MM.1S (cell line): Measurements from ENCODE around the gene FAM3D.

Experiments
- DNase-seq: peaks from one replicate; pipeline ENCODE4 v3.0.0-alpha.2; 2015
- H2AFZ ChIP-seq: fragments of 300-600 bp; sonication (generic); 2 replicates; pipeline ENCODE4 v1.6.0; 2016; ENCODE audit warnings: antibody characterized with exemption, low read length
- H3F3A ChIP-seq: fragments of 300-600 bp; sonication (generic); 2 replicates; pipeline ENCODE4 v1.6.1; 2016; ENCODE audit warnings: mild to moderate bottlenecking, antibody characterized with exemption, low read length, moderate library complexity, mixed read lengths; ENCODE audit not compliant: insufficient read depth
- H3K27ac ChIP-seq: fragments of 300-600 bp; sonication (generic); 2 replicates; pipeline ENCODE4 v1.5.1; 2016; ENCODE audit warnings: mild to moderate bottlenecking, low read length
- H3K27me3 ChIP-seq: fragments of 300-600 bp; sonication (generic); replicated peaks from 2 replicates; pipeline ENCODE4 v1.6.0; 2016; ENCODE audit warnings: low read length; ENCODE audit not compliant: insufficient read depth
- H3K36me3 ChIP-seq: fragments of 300-600 bp; sonication (generic); replicated peaks from 2 replicates; pipeline ENCODE4 v1.6.1; 2016; ENCODE audit warnings: mild to moderate bottlenecking, low read length, mixed read lengths; ENCODE audit not compliant: insufficient read depth
- H3K4me1 ChIP-seq: fragments of 300-600 bp; sonication (generic); 2 replicates; pipeline ENCODE4 v1.6.1; 2016; ENCODE audit warnings: low read length, mixed read lengths
- H3K4me2 ChIP-seq: fragments of 300-600 bp; sonication (generic); 2 replicates; pipeline ENCODE4 v1.6.0; 2016; ENCODE audit warnings: low read depth, low read length
- H3K4me3 ChIP-seq: fragments of 300-600 bp; sonication (generic); 2 replicates; pipeline ENCODE4 v1.5.1; 2016; ENCODE audit warnings: low read length, mixed read lengths
- H3K79me2 ChIP-seq: fragments of 300-600 bp; sonication (generic); 2 replicates; pipeline ENCODE4 v1.6.1; 2016; ENCODE audit warnings: mixed run types, low read length, mixed read lengths
- H3K9ac ChIP-seq: fragments of 300-600 bp; sonication (generic); 2 replicates; pipeline ENCODE4 v1.6.1; 2016; ENCODE audit warnings: low read length, mixed read lengths
- H3K9me2 ChIP-seq: fragments of 300-600 bp; sonication (generic); replicated peaks from 2 replicates; pipeline ENCODE4 v1.6.1; 2016; ENCODE audit warnings: mild to moderate bottlenecking, low read length, mixed read lengths; ENCODE audit not compliant: insufficient read depth
- H3K9me3 ChIP-seq: fragments of 300-600 bp; sonication (generic); replicated peaks from 2 replicates; pipeline ENCODE4 v1.6.1; 2016; ENCODE audit warnings: mild to moderate bottlenecking, low read length, mixed read lengths; ENCODE audit not compliant: insufficient read depth
- H4K20me1 ChIP-seq: fragments of 300-600 bp; sonication (generic); 2 replicates; pipeline ENCODE4 v1.6.1; 2016; ENCODE audit warnings: mild to moderate bottlenecking, low read length, moderate library complexity, mixed read lengths; ENCODE audit not compliant: insufficient read depth
- EZH2 ChIP-seq: fragments of 300-600 bp; sonication (generic); optimal IDR thresholded peaks from 2 replicates; pipeline ENCODE3; 2017; ENCODE audit warnings: low read depth, mild to moderate bottlenecking, antibody characterized with exemption, low read length, mixed read lengths
- EZH2phosphoT487 ChIP-seq: fragments of 300-600 bp; sonication (generic); IDR thresholded peaks from 2 replicates; pipeline ENCODE4 v1.6.1; 2018; ENCODE audit warnings: antibody characterized with exemption, low read length
- TF ChIP-seq, protein P1 (sequence below): fragments of 300-600 bp; sonication (generic); IDR thresholded peaks from 2 replicates; pipeline ENCODE4 v1.5.1; 2016; ENCODE audit warnings: antibody characterized with exemption, low read length, mixed read lengths

The FAM3D gene

DNA sequence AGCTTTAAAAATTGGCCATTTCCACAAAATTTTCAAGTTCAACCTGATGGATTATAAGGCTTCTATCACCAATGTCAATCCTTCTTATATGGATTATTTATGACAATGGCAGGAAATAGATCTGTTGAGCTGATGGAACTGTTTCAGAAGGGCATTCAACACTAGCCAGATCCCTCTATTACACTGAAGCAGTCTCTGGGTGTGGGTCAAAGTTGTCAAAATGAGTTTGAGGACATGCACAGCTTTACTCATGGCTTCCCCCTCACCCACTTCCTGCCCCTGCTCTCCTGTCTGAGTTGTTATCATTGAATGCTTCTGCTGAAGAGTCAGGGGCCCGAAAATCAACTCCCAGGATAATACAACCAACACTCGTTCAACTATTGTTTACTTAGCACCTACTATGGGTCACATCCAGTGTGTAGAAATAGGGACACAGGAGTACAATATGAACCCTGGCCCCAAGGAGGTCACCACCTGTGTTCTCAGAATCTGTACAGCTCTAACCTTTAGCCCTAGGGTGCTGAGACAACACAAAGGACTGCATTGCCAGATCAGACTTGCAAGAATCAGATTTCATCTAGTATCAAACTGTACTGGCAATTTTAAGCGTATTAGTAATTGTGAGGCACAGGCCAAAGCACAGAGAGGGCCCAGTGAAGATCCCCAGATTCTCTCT is 41.7 kb upstream of the FAM3D start:
- Histone ChIP-seq H3K27ac (no peak overlapping the region), H3K79me2 (no peaks in the 10 kb centered on the region), H3K27me3 (no peaks in the 10 kb centered on the region), H4K20me1 (no peaks in the 10 kb centered on the region), H3K4me1 (no peaks in the 10 kb centered on the region), H3K9me2 (no peaks in the 10 kb centered on the region), H3K4me3 (no peak overlapping the region), H3K36me3 (no peaks in the 10 kb centered on the region), H3K4me2 (no peak overlapping the region), H3K9ac (no peak overlapping the region), H2AFZ (no peak overlapping the region), H3F3A (no peaks in the 10 kb centered on the region), H3K9me3 (no peaks in the 10 kb centered on the region)
- DNase-seq = no peak
- no peak for TF ChIP-seq EZH2phosphoT487
- no peak for TF ChIP-seq EZH2
- TF ChIP-seq, protein P1, sequence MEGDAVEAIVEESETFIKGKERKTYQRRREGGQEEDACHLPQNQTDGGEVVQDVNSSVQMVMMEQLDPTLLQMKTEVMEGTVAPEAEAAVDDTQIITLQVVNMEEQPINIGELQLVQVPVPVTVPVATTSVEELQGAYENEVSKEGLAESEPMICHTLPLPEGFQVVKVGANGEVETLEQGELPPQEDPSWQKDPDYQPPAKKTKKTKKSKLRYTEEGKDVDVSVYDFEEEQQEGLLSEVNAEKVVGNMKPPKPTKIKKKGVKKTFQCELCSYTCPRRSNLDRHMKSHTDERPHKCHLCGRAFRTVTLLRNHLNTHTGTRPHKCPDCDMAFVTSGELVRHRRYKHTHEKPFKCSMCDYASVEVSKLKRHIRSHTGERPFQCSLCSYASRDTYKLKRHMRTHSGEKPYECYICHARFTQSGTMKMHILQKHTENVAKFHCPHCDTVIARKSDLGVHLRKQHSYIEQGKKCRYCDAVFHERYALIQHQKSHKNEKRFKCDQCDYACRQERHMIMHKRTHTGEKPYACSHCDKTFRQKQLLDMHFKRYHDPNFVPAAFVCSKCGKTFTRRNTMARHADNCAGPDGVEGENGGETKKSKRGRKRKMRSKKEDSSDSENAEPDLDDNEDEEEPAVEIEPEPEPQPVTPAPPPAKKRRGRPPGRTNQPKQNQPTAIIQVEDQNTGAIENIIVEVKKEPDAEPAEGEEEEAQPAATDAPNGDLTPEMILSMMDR = no peak

DNA sequence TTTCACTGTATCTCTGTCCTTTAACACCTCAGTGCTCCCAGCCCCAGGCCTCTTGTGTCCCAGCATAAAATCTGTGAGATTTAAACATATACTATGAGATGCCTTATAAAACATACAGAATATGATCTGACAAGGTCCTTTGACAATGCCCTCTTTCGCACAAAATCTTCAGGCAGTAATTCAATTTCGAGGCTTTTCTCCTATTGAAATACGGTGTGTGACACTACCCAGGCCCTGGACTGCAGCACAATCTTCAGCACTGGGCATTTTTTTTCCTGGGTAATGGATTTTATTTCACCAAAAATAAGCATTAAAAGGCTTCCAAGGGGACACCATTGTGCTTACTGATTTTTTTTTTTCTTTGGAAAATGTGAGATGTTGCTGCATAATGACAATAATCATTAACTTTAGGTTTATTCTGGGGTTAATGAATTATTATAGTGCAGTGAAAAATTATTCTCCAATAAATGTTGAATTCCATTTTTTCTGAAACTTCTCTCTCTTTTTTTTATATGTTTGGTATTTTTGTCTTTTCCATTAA is 40.9 kb upstream of the FAM3D start:
- Histone ChIP-seq H3K4me3 (no peak overlapping the region), H3K27me3 (no peaks in the 10 kb centered on the region), H3K27ac (no peak overlapping the region), H3K9me3 (no peaks in the 10 kb centered on the region), H3K9ac (no peak overlapping the region), H3K9me2 (no peaks in the 10 kb centered on the region), H2AFZ (no peak overlapping the region), H3K36me3 (no peaks in the 10 kb centered on the region), H4K20me1 (no peaks in the 10 kb centered on the region), H3K79me2 (no peaks in the 10 kb centered on the region), H3F3A (no peaks in the 10 kb centered on the region), H3K4me2 (no peak overlapping the region), H3K4me1 (no peaks in the 10 kb centered on the region)
- no peak for DNase-seq
- TF ChIP-seq EZH2 = no peak
- TF ChIP-seq, protein P1 = no peak
- TF ChIP-seq EZH2phosphoT487 = no peak

DNA sequence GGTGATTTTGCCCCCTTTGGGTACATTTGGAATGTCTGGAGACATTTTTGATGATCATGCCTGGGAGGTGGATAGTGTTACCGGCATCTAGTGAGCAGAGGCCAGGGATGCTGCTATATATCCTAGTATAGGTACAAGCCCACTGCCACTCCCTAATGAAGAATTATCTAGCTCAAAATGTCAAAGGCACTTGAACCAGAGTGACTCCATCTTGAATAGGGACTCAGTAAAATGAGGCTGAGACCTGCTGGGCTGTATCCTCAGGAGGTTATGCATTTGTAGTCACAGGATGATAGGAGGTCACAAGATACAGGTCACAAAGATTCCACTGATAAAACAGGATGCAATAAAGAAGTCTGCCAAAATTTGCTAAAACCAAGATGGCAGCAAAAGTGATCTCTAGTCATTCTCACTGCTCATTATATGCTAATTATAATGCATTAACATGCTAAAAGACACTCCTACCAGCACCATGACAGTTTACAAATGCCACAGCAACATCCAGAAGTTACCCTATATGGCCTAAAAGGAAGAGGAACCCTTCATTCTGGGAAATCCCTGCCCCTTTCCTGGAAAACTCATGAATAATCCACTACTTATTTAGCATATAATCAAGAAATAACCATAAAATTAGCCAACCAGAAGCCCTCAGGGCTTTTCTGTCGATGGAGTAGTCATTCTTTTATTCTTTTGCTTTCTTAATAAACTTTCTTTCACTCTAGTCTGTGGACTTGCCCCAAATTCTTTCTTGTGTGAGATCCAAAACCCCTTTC is 40.0 kb upstream of the FAM3D start:
- H3K79me2 ChIP-seq = no peaks in the 10 kb centered on the region
- no peaks in the 10 kb centered on the region for H3K4me1 ChIP-seq
- H3K9me2 ChIP-seq = no peaks in the 10 kb centered on the region
- no peaks in the 10 kb centered on the region for H3K9me3 ChIP-seq
- H4K20me1 ChIP-seq = no peaks in the 10 kb centered on the region
- no peaks in the 10 kb centered on the region for H3K36me3 ChIP-seq
- H3K4me2 ChIP-seq = no peak overlapping the region
- TF ChIP-seq EZH2 = no peak
- TF ChIP-seq EZH2phosphoT487 = no peak
- TF ChIP-seq, protein P1 = no peak
- H3K27ac ChIP-seq = no peak overlapping the region
- H3F3A ChIP-seq = no peaks in the 10 kb centered on the region
- H3K9ac ChIP-seq = no peak overlapping the region
- H3K4me3 ChIP-seq = no peak overlapping the region
- H3K27me3 ChIP-seq = no peaks in the 10 kb centered on the region
- no peak overlapping the region for H2AFZ ChIP-seq
- DNase-seq = no peak
